GM18861 (cell line): ENCODE data around the gene EPHA6.

Experiments
- ATAC-seq: cut with Tn5 transposase; IDR thresholded peaks from one replicate; pipeline ENCODE4 v1.9.1; 2021; ENCODE audit not compliant: unreplicated experiment

The EPHA6 gene

DNA sequence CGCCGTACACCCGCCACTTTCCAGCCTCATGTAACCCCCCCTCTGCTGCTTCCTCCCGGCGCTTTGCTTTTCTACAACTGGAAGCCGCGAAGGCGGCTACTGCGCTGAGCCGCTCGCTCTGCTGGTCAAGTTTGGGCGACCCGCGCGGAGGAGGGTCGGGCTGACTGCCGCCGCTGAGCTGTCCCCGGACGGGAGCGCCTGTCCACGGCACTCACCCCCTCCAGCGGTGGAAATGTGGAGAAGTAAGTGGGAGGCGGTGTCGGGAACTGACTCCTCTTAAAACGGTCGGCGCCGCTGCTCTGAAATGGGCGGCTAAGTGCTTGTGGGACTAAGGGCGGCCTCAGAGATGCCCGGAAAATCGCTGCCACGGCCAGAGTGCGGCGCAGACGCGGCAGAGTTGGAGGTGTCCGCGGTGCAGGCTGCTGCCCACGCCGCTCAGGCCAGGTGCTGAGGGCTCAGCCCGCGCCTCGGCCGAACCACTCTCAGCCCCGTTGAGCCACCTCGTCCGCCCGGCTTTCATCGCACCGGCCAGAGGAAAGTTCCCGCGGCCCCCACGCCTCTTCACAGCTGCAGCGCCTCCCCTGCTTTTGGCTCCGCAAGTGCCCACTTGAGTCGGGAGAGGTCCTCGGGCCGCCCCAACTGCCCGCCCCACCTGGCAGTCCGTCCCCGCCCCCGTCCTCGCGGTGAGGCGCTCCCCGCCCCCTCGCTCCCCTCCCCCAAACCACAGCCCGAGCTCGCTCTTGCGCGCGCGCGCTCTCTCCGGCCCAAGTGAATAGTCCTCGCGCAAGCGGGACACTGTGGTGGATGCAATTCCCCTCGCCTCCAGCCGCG lies at the start of gene EPHA6:
Gene EPHA6, plus strand, starts transcription at position 775 of the 831 bp plus-strand sequence.
- ATAC-seq = no peak

DNA sequence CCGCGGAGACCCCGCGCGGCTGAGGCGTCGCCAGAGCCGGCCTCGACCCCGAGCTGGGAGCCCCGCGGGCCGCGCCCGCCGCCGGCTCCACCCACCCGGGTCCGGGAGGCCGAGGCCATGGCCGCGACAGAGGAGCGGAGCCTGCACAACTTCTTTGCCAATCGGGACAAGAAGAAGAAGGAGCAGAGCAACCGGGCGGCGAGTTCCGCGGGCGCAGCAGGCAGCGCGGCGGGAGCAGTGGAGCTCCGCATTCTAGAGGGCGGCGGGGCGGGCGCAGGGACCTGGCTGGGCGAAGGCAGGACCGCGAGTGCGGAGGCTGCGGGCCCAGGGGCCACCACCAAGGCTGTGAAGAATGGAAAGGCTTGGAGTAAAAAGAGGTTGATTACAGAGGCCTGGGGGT lies 37.6 kb upstream of the EPHA6 start:
- no peak for ATAC-seq

DNA sequence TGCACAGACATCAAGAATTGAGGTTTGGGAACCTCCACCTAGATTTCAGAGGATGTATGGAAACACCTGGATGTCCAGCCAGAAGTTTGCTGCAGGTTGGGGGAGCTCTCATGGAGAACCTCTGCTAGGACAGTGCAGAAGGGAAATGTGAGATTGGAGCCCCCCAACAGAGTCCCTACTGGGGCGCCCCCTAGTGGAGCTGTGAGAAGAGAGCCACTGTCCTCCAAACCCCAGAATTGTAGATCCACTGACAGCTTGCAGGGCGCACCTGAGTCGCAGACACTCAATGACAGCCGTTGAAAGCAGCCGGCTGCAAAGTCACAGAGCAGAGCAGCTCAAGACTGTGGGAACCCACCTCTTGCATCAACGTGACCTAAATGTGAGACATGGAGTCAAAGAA lies 34.6 kb upstream of the EPHA6 start:
- ATAC-seq = no peak

DNA sequence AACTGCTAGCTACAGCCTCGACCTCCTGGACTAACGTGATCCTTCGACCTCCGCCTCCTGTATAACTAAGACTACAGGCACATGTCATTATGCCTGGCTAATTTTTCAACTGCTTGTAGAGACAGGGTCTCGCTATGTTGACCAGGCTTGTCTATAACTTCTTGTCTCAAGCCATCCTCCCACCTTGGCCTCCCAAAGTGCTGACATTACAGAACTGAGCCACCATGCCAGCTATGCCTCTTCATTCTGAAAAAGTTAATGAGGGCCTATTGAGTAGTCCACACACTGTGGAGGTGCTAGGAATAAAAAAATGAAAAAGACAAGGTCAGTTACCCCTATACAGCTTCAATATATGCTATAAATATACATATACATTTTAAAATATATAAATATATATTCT lies 18.3 kb upstream of the EPHA6 start:
- ATAC-seq = no peak

DNA sequence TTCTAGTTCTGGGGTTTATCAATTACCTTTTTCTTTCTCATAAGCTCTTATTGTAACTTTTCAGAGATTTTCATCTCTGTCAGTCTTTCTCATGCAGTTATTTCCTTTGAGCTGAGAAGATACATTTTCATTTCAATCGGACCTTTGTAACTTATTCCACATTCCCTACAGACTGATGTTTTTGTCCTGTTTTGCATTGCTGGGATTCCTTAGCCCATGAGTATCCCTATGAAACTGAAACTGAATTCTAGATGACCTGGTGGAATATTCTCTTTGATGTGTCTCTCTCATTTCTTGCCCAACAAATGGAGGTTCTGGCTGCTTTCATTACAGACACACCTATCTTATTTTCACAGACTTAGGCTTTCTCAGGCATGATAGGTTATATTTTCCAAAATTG lies 10.5 kb upstream of the EPHA6 start:
- ATAC-seq = no peak

DNA sequence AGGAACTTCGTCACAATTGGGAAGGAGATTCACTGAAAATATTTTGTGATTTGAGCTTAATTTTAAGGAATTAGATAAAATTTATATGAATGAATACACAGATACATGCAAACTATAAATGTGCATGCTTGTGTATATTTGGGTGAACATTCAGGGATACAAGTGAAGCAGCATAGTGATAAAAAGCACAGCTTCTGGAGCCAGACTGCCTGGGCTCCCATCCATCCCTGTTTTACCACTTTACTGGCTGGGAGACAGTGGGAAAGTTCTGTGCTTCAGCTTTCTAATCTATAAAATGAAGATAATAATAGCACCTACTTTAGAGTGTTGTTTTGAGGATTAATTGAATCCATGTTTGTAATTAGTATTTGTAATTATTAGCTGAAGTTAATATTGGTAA lies 8.1 kb upstream of the EPHA6 start:
- no peak for ATAC-seq

DNA sequence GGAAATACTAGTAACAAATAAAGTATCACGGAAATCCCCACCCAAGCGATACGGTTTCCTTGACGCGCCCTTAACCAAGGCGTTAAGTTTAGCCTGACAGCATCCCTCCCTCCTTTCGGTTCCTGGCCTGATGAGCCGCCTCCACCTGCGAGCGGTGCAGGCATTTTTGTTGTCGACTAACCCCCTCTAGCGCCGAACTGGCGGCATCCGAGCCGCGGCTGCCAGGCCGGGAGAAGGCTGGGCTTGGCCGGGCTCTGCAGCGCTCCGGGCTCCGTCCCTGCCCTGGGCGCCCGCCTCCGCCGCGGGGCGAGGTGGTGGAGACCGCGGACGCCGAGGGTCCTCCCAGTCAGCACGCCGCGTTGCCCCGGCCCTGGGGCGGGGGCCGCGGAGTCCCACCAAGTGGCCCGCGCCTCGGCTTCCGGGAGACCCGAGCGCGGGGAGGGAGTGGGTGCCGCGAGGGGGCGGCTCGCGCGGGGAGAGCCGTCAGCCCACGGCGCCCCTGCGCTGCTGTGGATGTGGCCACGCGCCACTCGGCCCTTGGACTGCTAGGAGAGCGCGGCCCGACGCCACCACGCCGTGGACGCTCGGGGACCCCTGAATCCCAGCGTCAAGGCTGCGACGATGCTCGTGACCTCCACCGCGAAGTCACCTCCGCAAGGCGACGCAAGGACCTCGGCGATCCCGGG lies 1.1 kb upstream of the EPHA6 start:
- ATAC-seq = peak; percentile 98

DNA sequence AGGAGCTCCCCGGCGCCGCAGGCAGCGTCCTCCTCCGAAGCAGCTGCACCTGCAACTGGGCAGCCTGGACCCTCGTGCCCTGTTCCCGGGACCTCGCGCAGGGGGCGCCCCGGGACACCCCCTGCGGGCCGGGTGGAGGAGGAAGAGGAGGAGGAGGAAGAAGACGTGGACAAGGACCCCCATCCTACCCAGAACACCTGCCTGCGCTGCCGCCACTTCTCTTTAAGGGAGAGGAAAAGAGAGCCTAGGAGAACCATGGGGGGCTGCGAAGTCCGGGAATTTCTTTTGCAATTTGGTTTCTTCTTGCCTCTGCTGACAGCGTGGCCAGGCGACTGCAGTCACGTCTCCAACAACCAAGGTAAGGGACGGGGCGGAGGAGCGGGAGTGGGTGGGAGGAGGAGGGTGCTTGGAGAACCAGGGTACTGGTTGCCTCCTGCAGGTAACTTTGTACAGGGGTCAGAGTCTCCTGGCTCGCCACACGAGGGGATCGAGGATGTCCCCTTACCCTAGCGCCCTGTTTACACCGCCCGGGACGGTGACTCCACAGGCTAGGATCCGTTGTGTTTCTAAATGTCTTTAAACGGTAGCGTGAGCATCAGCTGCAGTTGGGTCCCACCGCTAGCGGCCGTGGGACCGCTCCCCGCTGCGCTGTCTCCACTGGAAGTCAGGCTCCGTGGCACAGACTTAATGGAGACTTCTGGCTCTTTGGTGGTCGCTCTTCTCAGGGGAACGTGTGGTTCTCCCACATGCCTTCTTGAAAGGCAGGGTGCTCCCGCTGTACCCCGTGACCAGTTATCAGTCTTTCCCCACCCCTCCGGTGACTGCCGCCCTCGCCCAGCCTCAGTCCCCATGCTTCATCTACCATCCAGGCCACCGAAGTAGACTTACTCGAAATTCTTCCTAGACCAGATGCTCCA lies 515 bp downstream of the EPHA6 start:
- ATAC-seq = no peak

DNA sequence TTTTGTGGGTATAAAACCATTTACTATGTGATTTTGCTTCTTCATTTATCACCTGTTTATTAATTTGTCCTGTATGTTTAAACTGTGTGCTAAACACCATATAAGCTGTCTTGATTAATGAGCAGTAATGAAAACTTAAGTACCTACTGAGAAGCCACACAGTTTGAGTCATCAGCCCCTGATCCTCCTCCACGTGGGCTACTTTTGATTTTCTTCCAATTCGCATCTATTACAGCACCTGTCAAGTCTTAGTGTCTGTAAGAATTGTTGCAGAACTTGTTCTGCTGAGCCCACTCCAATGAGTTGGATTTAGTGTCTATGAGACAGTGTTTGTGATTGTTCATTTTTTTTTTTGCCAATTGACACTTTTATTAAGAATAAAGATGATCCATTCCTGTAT lies 16.8 kb downstream of the EPHA6 start:
- no peak for ATAC-seq

DNA sequence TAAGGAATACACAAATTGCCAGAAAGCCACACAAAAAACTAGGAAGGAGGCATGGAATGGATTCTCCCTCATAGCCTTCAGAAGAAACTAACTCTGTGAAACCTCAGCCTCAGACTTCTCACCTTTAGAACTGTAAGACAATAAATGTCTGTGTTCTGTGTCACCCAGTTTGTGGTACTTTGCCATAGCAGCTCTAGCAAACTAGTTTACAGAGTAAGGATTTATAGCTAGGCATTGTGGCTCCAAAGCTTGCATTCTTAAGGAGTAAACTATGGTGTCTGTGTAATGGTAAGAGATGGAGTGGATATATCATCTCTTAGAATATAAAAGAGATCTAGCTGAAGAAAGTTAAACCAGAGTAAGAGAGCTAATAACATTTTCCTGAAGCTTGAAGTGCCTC lies 18.9 kb downstream of the EPHA6 start:
- ATAC-seq = no peak

DNA sequence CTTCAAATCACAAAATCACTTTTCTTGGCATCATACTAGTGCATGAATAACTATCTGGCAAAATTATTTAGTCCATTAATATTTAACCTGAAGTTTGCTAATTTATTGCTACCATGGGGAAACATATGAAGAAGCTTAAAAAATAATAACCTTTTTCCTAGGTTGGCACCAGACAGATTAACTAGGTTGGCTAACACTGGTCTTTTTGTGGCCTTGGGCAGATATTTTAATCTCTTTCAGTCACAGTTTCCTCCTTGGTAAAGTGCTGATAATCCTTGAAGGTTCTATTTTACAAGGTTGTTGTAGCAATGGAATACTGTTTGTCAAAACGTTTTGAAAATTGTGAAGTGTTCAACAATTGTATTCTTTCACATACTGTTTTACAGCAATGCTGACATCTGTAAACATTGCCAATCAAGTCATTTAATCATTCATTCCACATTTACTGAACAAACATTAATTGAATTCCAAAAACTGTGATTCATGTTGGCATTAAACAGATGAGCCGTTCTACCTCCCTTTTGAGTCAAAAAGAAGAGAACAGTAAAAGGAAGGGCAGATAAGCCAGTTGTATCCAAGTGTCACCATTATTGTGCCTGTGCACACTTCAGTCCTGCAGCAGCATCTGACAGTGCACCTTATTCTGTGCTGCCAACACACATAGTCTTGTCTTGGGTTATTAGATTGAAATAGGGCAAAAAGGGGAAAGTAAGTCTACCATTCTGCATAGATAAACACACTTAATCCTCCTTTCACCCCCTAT lies 21.9 kb downstream of the EPHA6 start:
- no peak for ATAC-seq

DNA sequence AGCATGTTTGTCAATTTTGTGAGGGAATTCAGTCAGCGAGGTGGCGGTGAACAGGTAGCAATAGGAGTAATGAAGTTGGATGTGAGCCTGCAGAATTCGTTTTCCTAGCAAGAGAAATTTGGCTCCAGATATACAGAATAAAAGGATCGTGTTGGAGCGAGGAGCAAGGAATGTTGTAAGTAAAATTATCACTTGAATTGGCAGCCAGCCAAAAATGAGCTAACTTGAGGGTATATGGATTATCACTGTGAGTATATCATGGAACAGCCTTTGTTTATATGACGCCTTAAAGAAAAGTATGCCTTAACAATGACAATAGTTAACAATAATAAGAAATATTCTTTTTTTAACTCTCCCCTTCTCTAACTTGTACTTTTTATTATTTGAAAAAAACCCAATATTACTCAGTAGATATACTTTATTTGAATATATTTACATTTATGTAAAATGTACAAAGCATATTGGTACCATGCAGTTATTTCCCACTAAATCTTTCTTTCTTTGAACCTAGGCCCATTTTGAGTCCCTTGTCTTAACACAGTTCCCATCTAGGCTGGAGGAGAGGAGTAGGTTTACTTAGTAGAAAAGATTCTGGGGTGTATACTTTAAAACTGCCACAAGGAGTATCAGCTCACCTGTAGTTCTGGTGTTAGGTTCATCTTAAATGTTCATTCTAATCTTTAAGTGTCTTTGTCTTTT lies 29.3 kb downstream of the EPHA6 start:
- no peak for ATAC-seq

DNA sequence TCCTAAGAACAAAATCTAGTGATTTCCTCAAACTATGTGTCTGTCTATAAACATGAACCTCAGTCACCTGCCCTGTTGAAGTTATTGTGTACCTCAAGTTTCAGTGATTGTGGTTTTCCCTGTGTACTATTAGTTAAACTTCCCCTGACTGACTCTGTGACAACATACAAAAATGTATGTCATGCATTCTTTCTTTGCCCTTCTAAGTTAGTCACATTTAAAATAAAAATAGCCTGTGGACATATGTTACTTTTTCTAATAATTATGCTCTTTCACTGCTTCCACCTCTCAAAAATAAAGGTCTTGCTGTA lies 29.8 kb downstream of the EPHA6 start:
- ATAC-seq = no peak

DNA sequence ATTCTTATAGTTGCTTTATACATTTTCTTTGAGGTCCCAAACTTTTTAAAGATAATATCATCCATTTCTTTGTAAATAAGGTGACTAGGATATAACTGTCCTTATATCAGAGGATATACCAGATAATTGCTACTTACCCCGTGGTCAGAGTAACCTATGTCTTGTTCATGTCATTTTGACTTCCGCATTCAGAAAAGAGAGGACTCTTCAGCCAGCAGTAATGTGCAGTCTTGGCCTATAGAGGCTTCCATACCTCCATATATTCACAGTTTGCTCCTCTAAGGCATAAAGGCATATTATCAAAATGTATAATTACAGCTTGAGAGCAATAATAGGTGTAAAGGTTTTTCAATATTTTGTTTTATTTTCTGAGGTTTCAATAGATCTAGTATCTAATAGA lies 38.5 kb downstream of the EPHA6 start:
- ATAC-seq = no peak

DNA sequence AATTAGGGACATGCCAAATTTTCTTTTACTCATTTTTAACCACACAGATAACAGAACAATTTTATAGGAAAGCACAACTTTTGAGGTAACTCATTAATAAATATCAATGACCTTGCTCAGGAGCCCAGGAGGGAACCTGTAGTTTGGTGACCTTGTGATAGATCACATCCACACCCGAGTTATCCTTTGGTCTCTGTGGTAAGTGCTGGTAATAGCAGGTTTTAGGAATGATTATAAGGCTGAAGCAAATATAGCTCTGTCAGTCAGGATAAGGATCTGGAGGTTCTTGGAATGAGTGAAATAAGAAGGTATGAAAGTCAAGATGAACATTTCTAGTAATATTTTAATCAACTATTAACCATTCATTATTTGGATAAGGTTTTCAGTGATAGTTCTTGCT lies 46.5 kb downstream of the EPHA6 start:
- no peak for ATAC-seq

DNA sequence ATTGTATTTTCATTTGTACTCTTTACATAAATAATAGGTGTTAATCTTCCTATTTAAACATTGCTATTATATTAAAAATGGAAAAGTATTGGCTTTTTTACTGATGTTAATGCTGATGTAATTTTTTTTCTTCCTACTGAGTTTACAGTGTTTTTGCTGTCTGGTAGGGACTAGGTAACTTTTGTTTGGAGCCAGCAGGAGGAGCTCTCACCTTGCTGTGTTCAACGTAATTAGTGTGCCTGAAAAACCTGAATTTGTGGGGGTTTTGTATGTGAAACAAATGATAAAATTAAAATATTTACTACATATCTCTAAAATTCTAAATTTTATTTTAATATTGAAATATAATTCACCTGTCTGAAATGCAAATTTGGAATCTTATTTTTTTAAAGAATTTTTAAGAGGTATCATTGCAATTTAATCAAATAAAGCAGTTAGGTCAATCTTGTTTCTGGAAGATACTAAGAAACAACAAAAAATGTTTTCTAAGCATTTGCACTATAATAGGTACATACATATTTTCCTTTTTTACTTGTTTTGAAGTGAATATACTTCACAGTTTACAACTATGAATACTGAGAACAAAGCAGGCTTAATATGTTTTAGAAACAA lies 48.8 kb downstream of the EPHA6 start:
- no peak for ATAC-seq

DNA sequence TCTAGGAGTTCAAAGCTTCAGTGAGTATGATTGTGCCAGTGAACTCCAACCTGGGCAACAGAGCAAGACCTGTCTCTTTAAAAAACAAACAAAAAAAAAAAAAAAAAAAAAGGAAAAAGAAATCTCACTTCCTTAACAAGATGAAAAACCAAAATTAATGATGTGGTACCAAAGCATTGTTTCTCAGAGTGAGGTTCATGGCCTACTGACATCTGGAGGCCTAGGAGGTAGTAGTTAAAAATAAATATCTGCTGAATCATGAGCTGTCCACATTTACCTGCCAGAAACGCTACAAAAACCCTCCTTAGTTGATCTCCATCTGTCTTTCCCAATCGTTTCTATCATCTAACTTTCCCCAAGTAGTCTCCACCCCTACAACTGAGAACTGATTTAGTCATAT lies 51.2 kb downstream of the EPHA6 start:
- no peak for ATAC-seq

DNA sequence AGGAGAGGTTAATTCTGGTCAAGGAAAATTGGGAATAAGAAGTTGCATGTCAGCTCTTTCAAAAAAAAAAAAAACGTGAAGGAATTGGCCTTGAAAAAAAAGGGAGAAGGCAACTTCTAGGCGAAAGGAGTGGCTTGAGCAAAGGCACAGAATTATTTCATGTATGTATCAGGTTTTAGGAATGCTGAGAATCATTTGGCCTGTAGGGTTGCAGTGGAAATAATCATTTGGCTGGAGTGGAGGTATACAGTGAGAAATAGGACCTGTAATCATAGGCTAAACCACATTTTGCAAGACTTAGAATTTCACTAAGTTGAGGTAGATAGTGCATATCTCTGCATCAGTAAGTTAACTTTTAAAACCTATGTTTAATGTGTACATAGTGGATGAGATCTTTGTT lies 54.9 kb downstream of the EPHA6 start:
- ATAC-seq = no peak

DNA sequence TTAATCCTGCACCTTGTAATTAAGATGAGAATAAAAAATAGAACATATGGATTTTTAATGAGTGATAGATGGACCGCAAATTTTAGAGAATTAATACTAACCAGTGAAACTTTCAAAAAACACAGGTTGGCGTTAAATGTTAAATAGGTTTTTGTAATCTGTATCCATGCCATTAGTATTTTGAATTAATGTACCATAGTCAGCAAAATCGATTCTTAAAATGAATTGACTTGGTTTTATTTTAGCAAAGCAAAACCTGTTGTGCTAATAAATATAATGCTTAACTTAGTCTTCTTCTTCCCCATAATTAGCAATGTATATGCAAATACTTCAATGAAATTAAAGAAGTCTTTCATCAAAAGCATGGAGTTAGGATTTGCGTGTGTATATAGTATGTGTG lies 63.1 kb downstream of the EPHA6 start:
- no peak for ATAC-seq

DNA sequence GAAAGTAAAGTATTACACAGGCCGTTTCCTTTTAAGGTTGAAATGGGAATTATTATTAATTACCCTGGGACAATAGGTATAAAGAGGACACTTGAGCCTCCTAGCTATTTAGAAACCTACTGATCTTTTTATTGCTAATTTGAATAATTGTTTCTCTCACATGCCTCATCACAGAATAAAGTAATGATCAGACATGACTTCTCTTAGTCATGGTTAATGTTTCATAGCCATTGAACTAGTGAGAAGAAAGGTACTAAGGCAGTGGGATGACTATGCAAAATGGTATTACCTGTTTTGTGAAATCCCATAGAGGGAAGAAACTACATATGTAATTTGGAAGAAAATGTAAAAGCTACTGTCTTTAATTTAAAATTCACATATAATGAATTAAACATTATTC lies 85.6 kb downstream of the EPHA6 start:
- ATAC-seq = no peak
